SIG-M5 treated with dmso at 0.1 percent for 504 hours (cell line): ENCODE data around the gene PTPRN2.

Source experiments
- DNase-seq: peaks from one replicate; lab custom pipeline; 2025; ENCODE audit not compliant: unreplicated experiment; lab: John Stamatoyannopoulos, UW

PTPRN2 gene

GRCh38 chr7:158373476-158374133, 214.0 kb downstream of the PTPRN2 start:
- DNase-seq, result no peak

- DNase-seq, result no peak
These were observed 215.0 kb downstream of the PTPRN2 start for GRCh38 chr7:158372400-158373342.

- DNase-seq, result no peak
These were observed 215.8 kb downstream of the PTPRN2 start for GRCh38 chr7:158371856-158372255.

GRCh38 chr7:158369866-158370265, 217.8 kb downstream of the PTPRN2 start:
- no peak for DNase-seq

GRCh38 chr7:158369290-158369689, 218.3 kb downstream of the PTPRN2 start:
- no peak for DNase-seq

- no peak for DNase-seq
These were observed 219.2 kb downstream of the PTPRN2 start for GRCh38 chr7:158368449-158368848.

GRCh38 chr7:158367634-158367982, 220.0 kb downstream of the PTPRN2 start:
- DNase-seq, result no peak

- no peak for DNase-seq
These were observed 220.5 kb downstream of the PTPRN2 start for GRCh38 chr7:158366916-158367633.

- DNase-seq, result no peak
These were observed 221.3 kb downstream of the PTPRN2 start for GRCh38 chr7:158366346-158366745.

GRCh38 chr7:158365267-158365666, 222.4 kb downstream of the PTPRN2 start:
- no peak for DNase-seq

GRCh38 chr7:158364451-158364850, 223.2 kb downstream of the PTPRN2 start:
- no peak for DNase-seq

GRCh38 chr7:158362912-158363905, 224.4 kb downstream of the PTPRN2 start:
- no peak for DNase-seq

GRCh38 chr7:158362001-158362400, 225.6 kb downstream of the PTPRN2 start:
- DNase-seq, result no peak

- DNase-seq, result no peak
These were observed 226.2 kb downstream of the PTPRN2 start for GRCh38 chr7:158361326-158361946.

- DNase-seq, result no peak
These were observed 228.5 kb downstream of the PTPRN2 start for GRCh38 chr7:158358926-158359645.

- no peak for DNase-seq
These were observed 229.5 kb downstream of the PTPRN2 start for GRCh38 chr7:158357898-158358821.

GRCh38 chr7:158357106-158357897, 230.3 kb downstream of the PTPRN2 start:
- no peak for DNase-seq

GRCh38 chr7:158356454-158356853, 231.2 kb downstream of the PTPRN2 start:
- no peak for DNase-seq
